GM19043 (cell line): ENCODE measurements around the gene MTF1.
"Not testable (repeated sequence)": the region's sequence is repeated elsewhere in the genome, so short reads cannot be mapped to it uniquely, and the experiment has no call there.

ENCODE experiments used
- ATAC-seq: cut with Tn5 transposase; IDR thresholded peaks from one replicate; pipeline ENCODE4 v1.9.1; 2021; ENCODE audit warnings: low read depth; ENCODE audit not compliant: unreplicated experiment

The MTF1 gene

DNA sequence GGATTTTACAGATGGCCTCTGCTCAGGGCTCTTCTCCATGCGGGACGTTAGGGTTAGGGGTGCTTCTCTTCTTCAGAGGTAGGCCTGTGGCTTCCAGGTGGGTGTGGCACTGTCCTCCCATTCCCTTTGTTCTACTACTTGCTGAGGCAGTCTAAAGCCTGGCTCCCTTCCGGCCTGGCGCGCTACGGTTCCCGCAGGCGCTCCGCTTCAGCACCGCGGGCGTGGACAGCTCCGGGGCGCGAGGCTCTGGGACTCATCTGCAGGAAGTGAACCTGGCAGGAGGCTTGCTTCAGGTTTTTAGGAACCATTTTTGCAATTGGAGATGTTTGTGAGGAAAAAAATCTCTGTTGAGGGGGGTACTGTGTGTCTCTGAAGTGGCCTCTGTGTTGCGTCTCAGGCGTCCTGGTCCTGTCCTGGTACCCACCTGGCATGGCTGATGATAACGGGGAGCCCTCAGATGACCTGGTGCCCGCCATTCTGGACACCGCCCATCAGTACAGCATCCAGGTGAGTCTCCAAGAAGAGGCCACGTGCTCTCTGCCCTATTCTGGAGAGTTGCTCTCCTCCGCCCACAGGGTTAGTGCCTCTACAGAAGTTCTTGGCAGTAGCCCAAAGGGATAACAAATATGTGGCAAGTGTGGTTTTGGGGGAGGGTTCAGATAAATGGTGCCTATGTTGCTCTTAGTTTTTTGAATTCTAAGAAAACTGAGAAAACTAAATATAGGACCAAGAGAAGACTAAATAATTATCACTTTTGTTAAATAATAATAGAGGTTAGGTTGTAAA is 63.9 kb downstream of the MTF1 start:
- ATAC-seq, result no peak

DNA sequence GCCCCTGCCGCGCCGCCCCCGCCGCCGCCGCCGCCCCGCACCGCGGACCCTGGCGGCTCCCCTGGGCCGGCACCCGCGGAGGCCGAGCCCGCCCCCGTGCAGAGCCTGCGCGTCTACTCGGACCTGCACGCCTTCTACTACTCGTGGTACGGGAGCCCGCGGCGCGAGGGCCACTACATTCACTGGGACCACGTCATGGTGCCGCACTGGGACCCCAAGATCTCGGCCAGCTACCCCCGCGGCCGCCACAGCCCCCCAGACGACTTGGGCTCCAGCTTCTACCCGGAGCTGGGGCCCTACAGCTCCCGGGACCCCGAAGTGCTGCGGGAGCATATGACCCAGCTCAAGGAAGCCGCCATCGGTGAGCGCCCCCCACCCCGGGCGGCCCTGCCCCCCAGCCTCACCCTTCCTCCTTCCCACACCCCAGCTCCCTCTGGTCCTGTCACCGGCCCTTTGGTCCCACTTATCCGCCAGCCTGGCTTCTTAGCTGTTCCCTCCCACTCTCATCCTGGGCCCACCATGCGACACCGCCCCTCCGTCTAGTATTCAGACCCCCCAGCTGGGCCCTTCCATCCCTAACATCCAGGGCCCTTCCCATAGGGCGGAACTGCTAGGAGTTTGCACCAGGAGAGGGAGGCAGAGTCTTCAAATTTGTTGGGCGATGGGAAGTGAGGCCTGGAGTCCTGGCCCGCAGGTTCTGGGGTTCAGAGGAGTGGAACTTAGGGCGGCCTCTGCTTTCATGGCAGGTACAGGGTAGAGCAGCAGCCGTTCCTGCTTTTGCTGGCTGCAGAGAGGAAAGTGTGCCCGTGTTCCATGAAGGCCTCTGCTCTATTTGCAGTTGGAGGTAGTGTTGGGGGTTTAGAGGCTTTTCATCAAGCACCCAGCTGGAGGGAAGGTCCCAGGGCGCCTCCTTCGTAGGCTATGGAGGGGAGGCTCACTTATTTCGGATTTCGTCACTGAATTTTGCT is 64.7 kb downstream of the MTF1 start:
- ATAC-seq, result peak; percentile 26

DNA sequence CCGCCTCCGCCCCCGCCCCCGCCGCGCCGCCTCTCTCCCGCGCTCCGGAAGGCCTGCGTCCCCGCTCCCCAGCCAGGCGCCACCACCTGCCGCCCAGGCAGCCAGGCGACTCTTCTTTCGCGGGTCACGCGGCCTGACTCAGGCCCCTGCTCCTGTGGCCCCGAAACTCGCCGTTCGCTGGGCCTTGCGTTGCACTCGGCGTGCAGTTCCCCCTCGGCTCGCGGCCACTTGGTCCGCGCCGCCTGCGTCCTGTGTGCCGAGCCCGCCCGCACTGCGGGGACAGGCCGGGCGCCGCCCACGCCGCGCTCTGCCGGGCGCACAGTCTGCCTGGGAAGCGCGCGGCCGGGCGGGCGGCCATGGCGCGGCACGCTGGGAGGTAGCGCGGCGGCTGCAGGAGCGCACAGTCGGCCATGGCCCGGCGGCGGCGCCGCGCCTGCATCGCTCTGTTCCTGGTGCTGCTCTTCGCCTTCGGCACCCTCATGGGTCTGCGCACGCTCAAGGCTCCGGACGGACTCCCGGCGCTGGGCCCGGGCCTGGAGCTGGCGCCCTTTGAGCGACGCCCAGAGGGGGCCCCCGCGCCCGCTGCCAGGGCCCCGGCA is 65.5 kb downstream of the MTF1 start, which contains the start of gene MANEAL:
TSS of gene MANEAL (plus strand) at position 75 of the 599 bp plus-strand sequence. CDS start at position 411, 336 bp downstream.
- peak; percentile 48 for ATAC-seq

DNA sequence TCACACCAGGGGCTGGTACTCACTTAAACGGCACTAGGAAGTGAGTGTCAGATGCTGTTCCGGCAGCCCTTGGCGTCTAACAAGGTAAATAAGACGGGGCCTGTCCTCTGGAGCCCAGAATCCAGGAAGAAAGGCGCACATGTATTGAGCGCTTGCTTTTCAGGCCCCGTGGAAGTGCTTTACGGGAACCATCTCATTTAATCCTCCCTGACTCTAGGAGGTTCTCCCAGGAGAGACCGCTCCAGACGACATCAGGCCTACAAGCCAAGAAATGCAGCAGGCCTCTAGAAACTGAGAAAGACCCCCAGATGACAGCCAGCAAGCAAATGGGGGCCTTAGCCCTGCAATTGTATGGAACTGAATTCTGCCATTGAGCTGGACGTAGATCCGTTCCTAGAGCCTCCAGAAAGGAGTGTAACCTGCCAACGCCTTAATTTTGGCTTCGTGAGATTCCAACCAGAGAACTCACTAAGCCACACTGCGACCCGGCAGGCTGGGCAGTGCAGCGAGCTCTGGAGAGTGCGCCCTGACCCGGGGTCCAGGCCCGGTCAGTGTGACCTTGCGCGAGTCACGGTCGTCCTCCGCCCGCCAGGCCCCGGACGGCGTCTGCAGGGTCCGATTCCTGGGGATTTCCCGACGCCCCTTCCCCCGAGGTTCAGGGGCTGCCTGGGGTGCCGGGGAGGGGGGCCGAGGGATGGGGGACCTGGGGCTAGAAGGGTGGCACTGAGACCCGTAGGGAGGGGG is 66.3 kb downstream of the MTF1 start:
- ATAC-seq, result no peak

DNA sequence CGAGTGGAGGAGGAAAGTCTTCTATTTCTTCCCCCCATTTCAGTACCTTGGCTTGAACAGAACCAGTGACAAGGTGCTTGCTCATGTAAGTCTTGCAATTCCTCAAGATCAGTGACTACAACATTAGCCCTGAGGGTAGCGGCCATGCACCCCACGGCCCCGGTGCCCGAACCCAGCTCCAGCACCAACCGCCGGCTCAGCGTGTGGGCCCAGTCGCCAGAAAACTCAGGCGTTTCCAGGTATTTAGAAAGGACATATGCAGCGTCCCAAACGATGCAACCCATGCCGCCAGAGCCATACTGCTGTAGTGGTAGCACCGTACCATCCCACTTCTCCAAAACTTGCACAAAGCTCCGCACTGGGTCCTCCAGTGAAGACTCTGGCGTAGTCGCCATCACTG is 76.9 kb downstream of the MTF1 start:
- no peak for ATAC-seq

DNA sequence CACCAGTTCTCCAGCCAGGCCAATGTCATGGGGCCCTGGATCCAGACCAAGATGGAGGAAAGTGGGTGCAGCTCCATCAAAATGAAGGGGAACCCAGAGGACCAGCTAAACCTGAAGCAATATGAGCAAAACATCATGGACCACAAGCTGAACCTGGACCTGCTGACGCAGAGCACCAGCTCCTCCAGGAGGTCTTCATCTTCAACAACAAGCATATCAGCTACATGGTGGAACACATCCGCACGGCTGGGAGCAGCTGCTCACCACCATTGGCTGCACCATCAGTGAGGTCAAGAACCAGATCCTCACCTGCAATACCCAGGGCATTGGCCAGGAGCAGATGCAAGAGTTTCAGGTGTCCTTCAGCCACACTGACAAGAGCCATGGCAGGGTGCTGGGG is 80.7 kb downstream of the MTF1 start:
- no peak for ATAC-seq

DNA sequence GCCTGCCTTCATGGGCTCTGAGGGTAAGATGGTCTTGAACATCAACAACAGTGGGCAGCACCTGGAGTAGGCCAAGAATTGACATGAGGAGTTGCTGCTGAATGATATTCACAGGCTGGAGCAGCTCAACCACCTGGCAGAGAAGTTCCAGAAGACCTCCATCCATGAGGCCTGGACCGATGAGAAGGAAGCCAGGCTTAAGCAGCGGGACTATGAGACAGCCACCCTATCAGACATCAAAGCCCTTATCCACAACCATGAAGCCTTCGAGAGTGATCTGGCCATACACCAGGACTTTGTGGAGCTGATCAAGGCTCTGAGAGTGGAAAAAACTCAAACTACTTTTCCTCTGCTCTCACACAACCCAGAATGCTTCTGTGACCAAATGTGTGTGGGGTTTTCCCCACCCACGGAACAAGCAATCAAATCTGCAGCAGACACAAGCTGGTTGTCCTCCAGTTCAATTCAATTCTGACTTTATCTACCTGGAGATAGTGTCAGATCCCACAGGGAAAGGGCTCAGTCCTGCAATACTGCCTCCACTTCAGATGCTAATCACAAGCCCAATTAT is 82.4 kb downstream of the MTF1 start:
- ATAC-seq, result no peak

DNA sequence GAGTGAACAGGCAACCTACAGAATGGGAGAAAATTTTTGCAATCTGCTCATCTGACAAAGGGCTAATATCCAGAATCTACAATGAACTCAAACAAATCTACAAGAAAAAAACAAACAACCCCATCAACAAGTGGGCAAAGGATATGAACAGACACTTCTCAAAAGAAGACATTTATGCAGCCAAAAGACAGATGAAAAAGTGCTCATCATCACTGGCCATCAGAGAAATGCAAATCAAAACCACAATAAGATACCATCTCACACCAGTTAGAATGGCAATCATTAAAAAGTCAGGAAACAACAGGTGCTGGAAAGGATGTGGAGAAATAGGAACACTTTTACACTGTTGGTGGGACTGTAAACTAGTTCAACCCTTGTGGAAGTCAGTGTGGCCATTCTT is 88.0 kb downstream of the MTF1 start:
- not testable (repeated sequence) for ATAC-seq

DNA sequence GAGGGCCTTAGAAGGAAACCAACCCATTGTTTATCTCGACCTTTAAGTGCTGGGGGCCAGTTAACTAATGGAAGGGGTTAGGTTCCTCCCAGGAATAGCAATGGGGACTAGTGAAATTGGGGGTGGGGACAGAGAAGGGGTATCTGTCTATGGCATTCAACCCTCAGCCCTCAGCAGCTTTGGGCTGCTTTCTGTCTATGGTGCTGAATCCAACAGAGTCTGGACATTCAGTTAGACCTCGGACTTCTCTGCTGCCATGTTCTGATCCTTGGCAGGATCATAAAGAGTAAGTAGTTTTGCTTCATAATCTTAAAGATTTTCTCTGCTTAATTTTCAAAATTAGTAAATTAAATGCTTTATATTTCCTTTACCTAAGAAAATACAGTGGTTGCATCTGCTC is 91.9 kb downstream of the MTF1 start:
- ATAC-seq, result no peak

DNA sequence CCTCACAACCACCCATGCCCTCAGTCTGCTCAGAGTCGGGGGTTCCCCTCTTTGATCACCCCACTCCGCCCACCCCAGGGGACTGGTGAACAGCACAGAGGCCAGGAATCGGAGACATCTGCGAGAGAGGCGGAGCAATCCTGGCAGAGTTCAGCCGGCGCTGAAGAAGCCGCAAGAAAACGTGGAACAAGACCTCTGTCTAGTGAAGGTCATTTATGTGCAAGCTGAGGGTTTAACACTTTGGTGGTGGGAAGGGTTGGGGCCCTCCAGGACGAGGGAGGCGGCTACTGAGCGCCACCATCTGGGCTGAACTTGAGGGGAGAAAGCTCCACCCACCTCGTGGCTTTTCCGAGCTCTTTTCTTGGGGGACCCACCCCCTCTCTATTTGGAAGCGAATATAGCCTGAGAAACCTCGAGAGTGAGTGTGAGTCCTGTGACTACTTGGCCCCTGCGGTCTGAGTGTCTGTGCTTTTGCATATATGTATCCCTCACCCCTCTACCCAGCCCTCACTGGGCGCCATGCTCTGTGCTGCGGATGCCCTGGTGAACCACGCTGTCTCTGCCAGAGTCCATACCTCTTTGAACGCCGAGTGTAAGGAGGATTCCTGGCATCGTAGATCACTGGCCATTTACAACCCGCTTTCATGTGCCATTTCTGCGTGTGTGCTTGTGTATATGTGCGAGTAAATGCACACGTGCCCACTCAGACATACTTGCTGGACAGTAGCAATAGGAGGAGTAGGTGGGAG is 93.3 kb downstream of the MTF1 start:
- ATAC-seq, result no peak

DNA sequence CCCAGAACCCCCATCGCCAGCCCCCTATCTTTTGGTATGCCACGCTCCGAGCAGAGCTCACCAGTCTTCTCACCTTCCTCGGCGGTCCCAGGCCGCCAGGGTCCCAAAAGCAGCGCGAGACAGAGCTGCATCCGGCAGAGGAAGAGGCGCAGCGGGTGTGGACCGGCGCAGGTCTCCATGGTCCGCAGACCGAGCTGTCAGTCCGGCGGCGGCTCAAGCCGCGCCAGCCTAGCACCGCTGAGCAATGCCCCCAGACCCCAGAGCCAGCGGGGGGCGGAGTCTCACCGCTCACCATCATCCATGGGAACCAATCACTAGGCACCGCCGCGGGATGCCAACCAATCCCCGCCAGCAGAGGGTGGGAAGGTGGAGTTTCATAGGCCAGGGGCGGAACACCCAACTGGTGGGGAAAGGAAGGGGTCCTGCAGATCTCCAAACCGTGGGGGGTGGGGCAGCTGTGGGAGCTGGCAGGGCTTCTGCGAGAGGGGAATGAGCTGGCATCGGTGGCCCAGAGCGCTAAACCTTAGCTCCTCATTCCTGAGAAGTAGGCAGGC is 94.4 kb downstream of the MTF1 start, which contains the start of gene EPHA10:
TSS of gene EPHA10 (minus strand) at position 233 of the 554 bp plus-strand sequence. CDS start at position 179, 54 bp downstream.
- no peak for ATAC-seq

DNA sequence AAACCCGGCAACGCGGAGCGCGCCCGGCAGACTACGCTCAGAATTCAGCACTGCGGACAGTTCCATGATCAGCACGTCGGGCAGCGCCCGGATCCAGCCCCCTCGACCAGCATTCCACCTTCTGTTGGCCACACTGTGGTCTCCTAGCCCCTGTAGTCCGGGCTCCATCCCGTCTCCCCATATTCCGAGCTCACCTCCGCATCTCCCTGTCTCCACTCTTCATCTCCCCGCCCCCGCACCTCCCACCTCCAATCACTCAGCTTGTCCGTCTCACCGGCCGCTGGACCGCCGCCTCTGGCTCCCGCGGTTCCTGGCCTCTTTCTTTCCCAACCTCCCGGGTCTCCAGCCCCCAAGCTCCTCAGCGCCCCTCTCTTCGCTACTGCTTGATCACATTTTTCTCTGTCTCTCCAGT is 95.0 kb downstream of the MTF1 start:
- ATAC-seq, result no peak

DNA sequence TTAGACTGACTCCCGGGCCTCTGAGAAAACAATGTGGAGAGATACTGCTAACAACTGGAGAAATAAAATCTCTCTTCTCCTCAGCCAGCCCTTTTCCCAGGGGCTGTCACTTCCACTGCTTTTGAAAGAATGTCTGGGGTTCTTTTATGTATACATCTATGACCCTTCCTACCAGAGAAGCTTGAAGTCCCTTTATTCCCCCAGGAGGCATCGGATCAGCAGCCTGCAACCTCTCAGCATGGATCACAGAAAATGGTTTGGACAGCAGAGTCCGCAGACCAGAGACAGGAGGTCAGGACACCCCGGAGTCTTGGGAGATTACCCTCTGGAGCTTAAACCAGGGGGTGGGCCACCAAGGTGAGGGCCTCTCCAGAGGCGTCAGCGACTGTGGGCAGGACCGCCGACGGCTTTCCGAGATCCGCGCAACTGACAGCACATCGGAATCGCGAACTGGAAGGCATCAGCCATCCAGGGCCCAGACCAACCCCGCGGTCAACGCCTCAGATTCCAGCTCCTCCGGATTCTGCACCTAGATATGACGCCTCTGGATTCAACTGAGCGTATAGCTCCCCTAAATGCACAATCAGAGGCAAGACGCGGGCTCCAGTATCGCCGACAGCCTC is 95.5 kb downstream of the MTF1 start:
- ATAC-seq, result no peak

DNA sequence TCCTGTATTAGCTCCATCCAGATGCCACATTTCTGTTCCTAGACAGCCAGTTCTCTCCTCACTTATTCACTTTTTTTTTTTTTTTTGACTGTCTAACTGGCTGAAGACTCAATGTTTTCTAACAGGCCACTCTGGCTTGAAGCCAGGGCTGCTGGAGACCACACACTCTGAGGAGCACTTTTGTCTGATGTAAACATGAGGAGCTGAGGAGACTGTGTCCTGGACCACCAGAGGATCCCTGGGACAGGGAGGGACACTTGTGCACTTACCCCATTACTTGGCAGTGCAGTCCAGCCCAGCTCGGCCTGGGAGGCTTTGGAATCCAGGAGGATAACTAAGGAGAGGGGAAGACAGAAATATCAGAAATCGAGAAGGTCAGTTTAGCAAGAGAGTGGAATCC is 96.9 kb downstream of the MTF1 start:
- ATAC-seq, result no peak

DNA sequence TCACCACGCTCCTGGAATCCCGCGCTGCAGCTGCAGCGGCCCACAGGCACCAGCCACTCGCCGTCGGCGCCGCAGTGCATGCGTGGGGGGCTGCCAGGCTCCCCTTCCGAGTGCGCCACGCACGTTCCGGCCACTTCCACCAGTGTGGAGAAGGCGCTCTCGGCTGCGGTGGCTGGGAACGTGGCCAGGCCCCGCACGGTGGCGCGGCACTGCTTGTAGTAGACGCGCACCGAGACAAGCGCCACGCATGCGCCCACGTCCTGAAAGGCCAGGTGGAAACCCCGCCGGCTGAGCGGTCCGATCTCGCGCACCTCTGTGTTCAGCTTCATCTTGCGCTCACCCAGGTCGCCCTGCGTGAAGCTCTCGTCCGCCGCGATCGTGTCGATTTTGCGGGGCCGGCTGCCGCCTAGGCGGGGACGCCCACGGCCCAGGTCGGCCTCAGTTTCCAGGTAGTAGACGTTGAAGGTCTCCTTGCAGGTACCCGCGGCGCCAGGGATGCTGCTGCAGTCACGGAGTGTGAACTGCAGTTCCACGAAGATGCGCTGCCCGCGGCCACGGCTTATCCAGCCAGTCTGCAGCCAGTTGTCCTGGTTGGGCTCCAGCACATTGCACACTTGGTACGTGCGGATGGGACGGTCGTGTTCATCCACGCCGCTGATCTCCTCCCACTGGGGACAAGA is 97.8 kb downstream of the MTF1 start:
- no peak for ATAC-seq
